ENCODE measurements around the gene CNGA3.

DNA sequence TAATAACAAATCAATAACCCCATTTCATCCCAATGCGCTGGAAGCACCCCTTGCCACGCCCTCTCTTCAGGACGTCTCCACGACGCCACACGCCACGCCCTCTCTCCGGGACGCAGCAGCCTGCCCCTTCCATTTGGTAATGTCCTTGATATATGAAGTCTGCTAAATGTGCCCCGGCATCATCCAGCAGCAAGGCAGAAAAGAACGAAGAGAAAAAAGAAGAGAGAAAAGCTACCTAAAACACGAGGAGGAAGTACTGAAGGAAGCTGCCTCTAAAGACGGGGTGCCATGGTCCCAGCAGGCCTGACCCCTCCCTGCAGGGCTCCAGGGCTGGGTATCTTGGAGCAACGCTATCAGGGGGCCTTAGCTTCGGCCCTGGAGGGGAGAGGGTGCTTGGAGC is 41.8 kb downstream of the CNGA3 start:
- no peak for TF ChIP-seq POLR2AphosphoS5 (IDR thresholded peaks at IDR 0.05; ENCODE audit: borderline replicate concordance, low read depth, low read length)
- TF ChIP-seq EZH2 (IDR thresholded peaks at IDR 0.05) = no peak
